SU-DHL-6 (cell line): Measurements from ENCODE around the gene FLNB.

ENCODE experiments used
- H2AFZ ChIP-seq: fragments of 200-600 bp; sonication (generic); 2 replicates; pipeline ENCODE4 v1.6.1; 2014; ENCODE audit warnings: low read depth, mild to moderate bottlenecking, moderate library complexity, mixed read lengths, antibody characterized with exemption, low read length; ENCODE audit not compliant: severe bottlenecking
- H3F3A ChIP-seq: fragments of 200-600 bp; shearing (Covaris generic); 2 replicates; pipeline ENCODE4 v1.6.0; 2016; ENCODE audit warnings: antibody characterized with exemption, mild to moderate bottlenecking; ENCODE audit not compliant: insufficient read depth
- H3K27ac ChIP-seq: fragments of 200-600 bp; sonication (generic); 2 replicates; pipeline ENCODE4 v1.5.1; 2016; ENCODE audit warnings: low read depth, mild to moderate bottlenecking, low read length, moderate library complexity, mixed read lengths
- H3K27me3 ChIP-seq: fragments of 200-600 bp; sonication (generic), shearing (Covaris generic); 2 replicates; pipeline ENCODE4 v1.6.0; 2014; ENCODE audit warnings: mild to moderate bottlenecking, low read length
- H3K36me3 ChIP-seq: fragments of 200-600 bp; sonication (generic); 2 replicates; pipeline ENCODE4 v1.6.1; 2014; ENCODE audit warnings: mild to moderate bottlenecking, low read length, mixed read lengths
- H3K4me2 ChIP-seq: fragments of 300-600, 200-600 bp; shearing (Covaris generic), sonication (generic); 2 replicates; pipeline ENCODE4 v1.6.0; 2014; ENCODE audit warnings: low read length, low read depth, mild to moderate bottlenecking; ENCODE audit not compliant: poor library complexity, severe bottlenecking
- H3K4me3 ChIP-seq: fragments of 200-600 bp; sonication (generic); 2 replicates; pipeline ENCODE4 v1.5.1; 2014; ENCODE audit warnings: antibody characterized with exemption, low read length, mild to moderate bottlenecking, mixed read lengths; ENCODE audit not compliant: insufficient read depth, poor library complexity, severe bottlenecking
- H3K79me2 ChIP-seq: fragments of 200-600 bp; sonication (generic); 2 replicates; pipeline ENCODE4 v1.6.1; 2014; ENCODE audit warnings: mild to moderate bottlenecking, low read length, moderate library complexity; ENCODE audit not compliant: insufficient read depth
- H3K9ac ChIP-seq: fragments of 200-600 bp; sonication (generic); 2 replicates; pipeline ENCODE4 v1.7.0; 2014; ENCODE audit warnings: mild to moderate bottlenecking, low read length
- H3K9me2 ChIP-seq: fragments of 200-600 bp; sonication (generic); replicated peaks from 2 replicates; pipeline ENCODE4 v1.6.1; 2014; ENCODE audit warnings: low read length; ENCODE audit not compliant: insufficient read depth
- H3K9me3 ChIP-seq: fragments of 200-600 bp; sonication (generic); 2 replicates; pipeline ENCODE4 v1.6.1; 2014; ENCODE audit warnings: low read length, mixed read lengths; ENCODE audit not compliant: insufficient read depth
- H4K20me1 ChIP-seq: fragments of 200-600 bp; sonication (generic); 2 replicates; pipeline ENCODE4 v1.6.1; 2014; ENCODE audit warnings: low read depth, mild to moderate bottlenecking, antibody characterized with exemption, low read length, moderate library complexity, mixed read lengths
- EZH2phosphoT487 ChIP-seq: fragments of 200-600 bp; sonication (generic), shearing (Covaris generic); conservative IDR thresholded peaks from 2 replicates; pipeline ENCODE4 v1.6.1; 2018; ENCODE audit warnings: mild to moderate bottlenecking, antibody characterized with exemption, low read length, moderate library complexity, mixed read lengths
- TF ChIP-seq, protein P1 (sequence below): fragments of 200-600 bp; sonication (generic); IDR thresholded peaks from one replicate; pipeline ENCODE4 v1.5.1; 2017; ENCODE audit warnings: antibody characterized with exemption, mild to moderate bottlenecking, low read length, moderate library complexity; ENCODE audit not compliant: insufficient read depth, poor library complexity, severe bottlenecking

FLNB gene

DNA sequence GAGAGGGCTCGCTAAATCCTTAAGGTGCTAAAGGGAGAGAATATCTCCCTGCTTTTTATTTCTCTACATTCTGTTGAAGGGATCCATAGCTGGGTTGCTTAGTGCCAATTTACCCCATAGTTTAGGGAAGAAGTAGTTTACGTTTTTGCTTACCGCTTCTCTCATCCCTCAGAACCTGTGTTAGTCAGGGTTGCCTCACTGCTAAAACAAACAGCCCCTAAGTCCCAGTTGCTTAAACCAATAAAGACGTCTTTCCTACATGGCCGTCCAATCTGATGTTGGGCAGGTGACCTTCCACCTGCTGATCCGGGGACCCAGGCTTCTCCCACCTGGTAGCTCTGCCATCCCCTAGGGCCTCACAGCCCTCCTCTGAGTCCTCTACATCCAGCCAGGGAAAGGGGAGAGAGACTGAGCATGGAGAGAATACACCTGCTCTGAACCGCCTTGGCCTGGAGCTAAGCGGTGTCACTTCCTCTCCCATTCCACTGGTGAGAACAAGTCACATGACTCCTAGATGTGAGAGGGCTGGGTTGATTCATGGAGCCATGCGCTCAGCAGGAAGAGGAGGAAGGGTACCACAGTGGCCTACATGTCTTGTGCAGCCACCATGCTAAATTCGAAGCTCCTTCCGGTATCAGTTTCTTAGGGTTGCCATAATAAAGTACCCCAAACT, 176.2 kb downstream of the FLNB start:
- no peaks in the 10 kb centered on the region for H3K27me3 ChIP-seq

DNA sequence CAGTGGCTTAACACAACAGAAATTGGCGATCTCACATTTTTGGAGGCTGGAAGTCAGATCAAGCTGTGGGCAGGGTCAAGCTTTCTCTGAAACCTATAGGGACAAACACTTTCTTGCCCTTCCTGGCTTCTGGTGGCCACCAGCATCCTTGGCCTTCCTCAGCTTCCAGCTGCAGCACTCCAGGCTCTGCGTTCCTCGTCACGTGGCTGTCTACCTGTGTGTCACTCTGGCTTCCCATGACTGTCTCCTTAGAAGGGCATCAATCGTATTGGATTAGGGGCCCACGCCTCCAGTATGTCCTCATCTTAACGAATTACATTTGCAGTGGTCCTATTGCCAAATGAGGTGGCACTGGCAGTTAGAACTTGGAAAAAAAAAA, 176.7 kb downstream of the FLNB start:
- Histone ChIP-seq H3K9me3 (no peaks in the 10 kb centered on the region), H3K9me2 (no peaks in the 10 kb centered on the region), H3K27me3 (no peaks in the 10 kb centered on the region)

More for the DNA sequence above, 176.2 kb downstream of the FLNB start:
- H3K9ac ChIP-seq: no peak overlapping the region
- no peaks in the 10 kb centered on the region for H3K9me3 ChIP-seq
- no peaks in the 10 kb centered on the region for H4K20me1 ChIP-seq
- no peak overlapping the region for H3K4me3 ChIP-seq
- H3K4me2 ChIP-seq: no peak overlapping the region
- H3K79me2 ChIP-seq: no peaks in the 10 kb centered on the region
- H3K9me2 ChIP-seq: no peaks in the 10 kb centered on the region
- no peak for TF ChIP-seq EZH2phosphoT487
- TF ChIP-seq, protein P1, sequence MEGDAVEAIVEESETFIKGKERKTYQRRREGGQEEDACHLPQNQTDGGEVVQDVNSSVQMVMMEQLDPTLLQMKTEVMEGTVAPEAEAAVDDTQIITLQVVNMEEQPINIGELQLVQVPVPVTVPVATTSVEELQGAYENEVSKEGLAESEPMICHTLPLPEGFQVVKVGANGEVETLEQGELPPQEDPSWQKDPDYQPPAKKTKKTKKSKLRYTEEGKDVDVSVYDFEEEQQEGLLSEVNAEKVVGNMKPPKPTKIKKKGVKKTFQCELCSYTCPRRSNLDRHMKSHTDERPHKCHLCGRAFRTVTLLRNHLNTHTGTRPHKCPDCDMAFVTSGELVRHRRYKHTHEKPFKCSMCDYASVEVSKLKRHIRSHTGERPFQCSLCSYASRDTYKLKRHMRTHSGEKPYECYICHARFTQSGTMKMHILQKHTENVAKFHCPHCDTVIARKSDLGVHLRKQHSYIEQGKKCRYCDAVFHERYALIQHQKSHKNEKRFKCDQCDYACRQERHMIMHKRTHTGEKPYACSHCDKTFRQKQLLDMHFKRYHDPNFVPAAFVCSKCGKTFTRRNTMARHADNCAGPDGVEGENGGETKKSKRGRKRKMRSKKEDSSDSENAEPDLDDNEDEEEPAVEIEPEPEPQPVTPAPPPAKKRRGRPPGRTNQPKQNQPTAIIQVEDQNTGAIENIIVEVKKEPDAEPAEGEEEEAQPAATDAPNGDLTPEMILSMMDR: no peak
- no peaks in the 10 kb centered on the region for H3F3A ChIP-seq
- no peaks in the 10 kb centered on the region for H3K36me3 ChIP-seq
- no peak overlapping the region for H2AFZ ChIP-seq
- no peak overlapping the region for H3K27ac ChIP-seq

DNA sequence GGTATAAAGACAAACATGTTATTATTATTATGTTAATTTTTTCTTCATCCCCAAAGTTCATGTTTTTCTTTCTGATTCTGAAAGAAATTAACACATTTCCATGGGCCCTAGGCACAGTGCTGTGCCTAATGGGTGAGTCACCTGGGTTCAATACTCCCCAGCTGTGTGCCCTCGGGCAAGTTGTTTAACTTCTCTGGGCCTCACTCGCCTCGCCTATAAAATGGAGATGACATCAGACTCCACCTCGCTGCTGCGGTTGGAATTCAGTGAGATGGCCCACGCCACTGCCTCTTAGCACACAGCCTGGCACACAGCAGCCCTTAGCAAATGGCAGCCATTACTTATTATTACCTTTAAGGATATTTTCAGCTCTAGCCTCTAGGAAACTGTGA, 179.9 kb downstream of the FLNB start:
- no peaks in the 10 kb centered on the region for H4K20me1 ChIP-seq
- H3K79me2 ChIP-seq: no peaks in the 10 kb centered on the region
- TF ChIP-seq EZH2phosphoT487: no peak
- TF ChIP-seq, protein P1: no peak
- H3K27me3 ChIP-seq: no peaks in the 10 kb centered on the region
- no peak overlapping the region for H2AFZ ChIP-seq
- H3K9me3 ChIP-seq: no peaks in the 10 kb centered on the region
- H3K9me2 ChIP-seq: no peaks in the 10 kb centered on the region
- H3K4me2 ChIP-seq: no peak overlapping the region
- H3K36me3 ChIP-seq: no peaks in the 10 kb centered on the region
- H3K4me3 ChIP-seq: no peak overlapping the region
- no peak overlapping the region for H3K9ac ChIP-seq
- no peaks in the 10 kb centered on the region for H3F3A ChIP-seq
- H3K27ac ChIP-seq: no peak overlapping the region

More for the DNA sequence above, 176.7 kb downstream of the FLNB start:
- Histone ChIP-seq H3K9ac (no peak overlapping the region), H3K79me2 (no peaks in the 10 kb centered on the region), H4K20me1 (no peaks in the 10 kb centered on the region), H3K27ac (no peak overlapping the region), H3K36me3 (no peaks in the 10 kb centered on the region), H2AFZ (no peak overlapping the region), H3K4me2 (no peak overlapping the region), H3K4me3 (no peak overlapping the region), H3F3A (no peaks in the 10 kb centered on the region)
- TF ChIP-seq EZH2phosphoT487: no peak
- TF ChIP-seq, protein P1: no peak
